WI38 (cell line): ENCODE data around the gene GAPT.
"Not testable (repeated sequence)": the region's sequence is repeated elsewhere in the genome, so short reads cannot be mapped to it uniquely, and the experiment has no call there.

ENCODE experiments used
- H3K4me3 ChIP-seq: 2 replicates; pipeline ENCODE4 v1.5.1; 2011; ENCODE audit warnings: low read depth, mild to moderate bottlenecking, control low read depth, low read length
- TF ChIP-seq, protein P1 (sequence below): IDR thresholded peaks from 2 replicates; pipeline ENCODE4 v1.5.1; 2012; ENCODE audit warnings: low read depth, mild to moderate bottlenecking, control low read depth, low read length

GAPT gene

DNA sequence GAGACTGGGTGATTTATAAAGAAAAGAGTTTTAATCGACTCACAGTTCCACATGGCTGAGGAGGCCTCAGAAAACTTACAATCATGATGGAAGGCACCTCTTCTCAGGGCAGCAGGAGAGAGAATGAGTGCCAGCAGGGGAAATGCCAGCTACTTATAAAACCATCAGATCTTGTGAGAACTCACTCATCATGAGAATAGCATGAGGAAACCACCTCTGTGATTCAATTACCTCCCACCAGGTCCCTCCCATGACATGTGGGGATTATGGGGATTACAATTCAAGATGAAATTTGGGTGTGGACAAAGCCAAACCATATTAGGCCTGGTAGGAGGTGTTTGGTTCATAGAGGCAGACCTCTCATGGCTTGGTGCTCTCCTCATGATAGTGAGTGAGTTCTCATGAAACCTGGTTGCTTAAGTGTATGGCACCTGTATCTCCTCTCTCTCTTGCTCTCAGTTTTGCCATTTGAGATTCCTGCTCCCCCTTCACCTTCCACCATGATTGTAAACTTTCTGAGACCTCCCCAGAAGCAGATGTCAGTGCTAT is 39.8 kb downstream of the GAPT start:
- TF ChIP-seq, protein P1, sequence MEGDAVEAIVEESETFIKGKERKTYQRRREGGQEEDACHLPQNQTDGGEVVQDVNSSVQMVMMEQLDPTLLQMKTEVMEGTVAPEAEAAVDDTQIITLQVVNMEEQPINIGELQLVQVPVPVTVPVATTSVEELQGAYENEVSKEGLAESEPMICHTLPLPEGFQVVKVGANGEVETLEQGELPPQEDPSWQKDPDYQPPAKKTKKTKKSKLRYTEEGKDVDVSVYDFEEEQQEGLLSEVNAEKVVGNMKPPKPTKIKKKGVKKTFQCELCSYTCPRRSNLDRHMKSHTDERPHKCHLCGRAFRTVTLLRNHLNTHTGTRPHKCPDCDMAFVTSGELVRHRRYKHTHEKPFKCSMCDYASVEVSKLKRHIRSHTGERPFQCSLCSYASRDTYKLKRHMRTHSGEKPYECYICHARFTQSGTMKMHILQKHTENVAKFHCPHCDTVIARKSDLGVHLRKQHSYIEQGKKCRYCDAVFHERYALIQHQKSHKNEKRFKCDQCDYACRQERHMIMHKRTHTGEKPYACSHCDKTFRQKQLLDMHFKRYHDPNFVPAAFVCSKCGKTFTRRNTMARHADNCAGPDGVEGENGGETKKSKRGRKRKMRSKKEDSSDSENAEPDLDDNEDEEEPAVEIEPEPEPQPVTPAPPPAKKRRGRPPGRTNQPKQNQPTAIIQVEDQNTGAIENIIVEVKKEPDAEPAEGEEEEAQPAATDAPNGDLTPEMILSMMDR = no peak
- no peak overlapping the region for H3K4me3 ChIP-seq

DNA sequence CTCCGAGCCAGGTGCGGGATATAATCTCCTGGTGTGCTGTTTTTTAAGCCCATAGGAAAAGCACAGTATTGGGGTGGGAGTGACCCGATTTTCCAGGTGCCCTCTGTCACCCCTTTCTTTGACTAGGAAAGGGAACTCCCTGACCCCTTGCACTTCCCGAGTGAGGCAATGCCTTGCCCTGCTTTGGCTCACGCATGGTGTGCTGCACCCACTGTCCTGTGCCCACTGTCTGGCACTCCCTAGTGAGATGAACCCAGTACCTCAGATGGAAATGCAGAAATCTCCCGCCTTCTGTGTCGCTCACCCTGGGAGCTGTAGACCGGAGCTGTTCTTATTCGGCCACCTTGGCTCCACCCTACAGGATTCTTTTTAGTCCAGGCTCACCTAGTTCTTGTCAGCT is 50.7 kb downstream of the GAPT start:
- H3K4me3 ChIP-seq = not testable (repeated sequence)

DNA sequence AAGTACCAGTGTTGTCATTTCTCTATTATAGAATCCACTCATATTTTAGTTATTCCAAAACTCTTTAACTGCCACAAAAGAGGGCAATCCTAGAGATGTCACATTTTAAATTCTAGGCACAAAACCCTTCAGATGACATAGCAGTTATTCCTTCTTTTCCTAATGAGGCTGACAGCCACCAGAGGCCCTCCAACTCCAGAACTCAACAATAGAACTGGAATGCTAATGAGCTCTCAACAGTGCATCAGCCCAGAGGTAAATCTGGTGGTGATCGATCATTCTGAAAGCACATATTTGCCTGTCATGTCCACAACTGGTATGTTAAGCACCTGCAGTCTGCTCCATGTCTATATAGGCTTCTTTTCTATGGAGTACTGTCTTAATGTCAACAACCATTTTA is 51.5 kb downstream of the GAPT start:
- H3K4me3 ChIP-seq = no peak overlapping the region
- TF ChIP-seq, protein P1 = no peak

DNA sequence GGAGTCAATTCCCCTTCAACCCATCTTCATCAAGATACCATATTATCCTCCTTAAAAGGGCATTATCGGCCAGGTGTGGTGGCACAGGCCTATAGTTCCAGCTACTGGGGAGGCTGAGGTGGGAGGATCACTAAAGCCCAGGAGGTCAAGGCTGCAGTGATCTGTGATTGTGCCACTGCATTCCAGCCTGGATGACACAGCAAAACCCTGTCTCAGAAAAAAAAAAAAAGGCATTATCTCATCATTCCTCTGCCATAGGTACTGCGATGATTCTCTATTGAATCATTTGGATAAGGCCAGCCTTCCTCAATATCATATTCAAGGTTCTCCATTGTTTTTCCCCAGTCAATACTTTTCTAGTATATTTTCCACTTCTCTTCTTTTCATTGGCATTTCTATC is 52.5 kb downstream of the GAPT start:
- no peak overlapping the region for H3K4me3 ChIP-seq
- TF ChIP-seq, protein P1 = no peak

DNA sequence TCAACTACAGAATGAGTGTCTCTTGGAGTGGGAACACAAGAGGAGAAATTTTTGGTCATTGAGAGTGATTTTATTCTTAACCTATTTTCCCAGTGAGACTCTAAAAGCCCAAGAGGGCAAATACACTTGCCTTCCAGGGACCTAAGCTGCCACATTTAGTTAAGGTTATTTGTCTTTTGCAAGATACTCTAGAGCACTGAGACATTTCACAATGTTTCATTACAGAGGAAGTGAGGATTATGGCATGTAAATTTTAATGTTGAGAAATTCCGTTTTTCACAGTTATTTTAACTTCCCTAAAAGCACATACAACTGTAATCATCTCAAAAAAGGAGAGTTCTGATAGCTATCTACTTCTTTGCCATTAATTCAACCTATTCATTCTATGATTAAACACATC is 53.0 kb downstream of the GAPT start:
- no peak overlapping the region for H3K4me3 ChIP-seq
- TF ChIP-seq, protein P1 = no peak

DNA sequence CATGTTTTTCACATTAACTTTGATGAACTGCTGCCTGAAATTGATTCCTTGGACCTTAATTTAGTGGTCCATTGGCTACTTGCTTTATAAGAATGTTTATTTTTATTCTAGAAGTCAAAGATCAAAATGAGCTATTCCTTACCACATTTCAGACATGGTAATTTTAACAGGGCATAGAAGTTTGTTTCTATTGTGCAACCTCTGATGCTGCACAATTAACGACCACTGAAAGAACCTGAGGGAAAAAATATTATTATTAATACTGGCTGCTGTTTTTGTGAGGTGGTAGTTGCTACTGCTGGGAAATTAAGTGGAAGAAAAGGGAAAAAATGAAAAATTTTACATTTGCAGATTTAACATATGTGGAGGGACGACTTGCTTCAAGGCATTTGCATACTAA is 53.7 kb downstream of the GAPT start:
- TF ChIP-seq, protein P1 = no peak
- H3K4me3 ChIP-seq = no peak overlapping the region

DNA sequence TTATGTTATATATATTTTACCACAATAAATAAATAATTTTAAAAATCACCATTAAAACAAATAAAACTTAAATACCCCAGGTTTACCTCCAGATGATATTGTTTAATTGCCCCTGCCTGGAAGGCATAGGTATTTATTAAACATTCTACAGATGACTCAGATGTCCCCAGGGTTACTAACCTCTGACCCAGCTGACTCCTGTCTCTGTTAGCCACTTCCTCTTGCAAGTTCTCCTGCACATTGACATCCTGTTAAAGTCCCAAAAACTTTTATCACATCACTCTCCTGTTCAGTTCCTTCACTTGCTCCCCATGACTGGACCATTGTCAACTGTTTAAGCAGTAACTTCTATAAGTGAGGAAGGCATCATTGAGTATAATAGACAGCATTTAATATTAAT is 54.7 kb downstream of the GAPT start:
- no peak overlapping the region for H3K4me3 ChIP-seq
- TF ChIP-seq, protein P1 = no peak
